ENCODE data around the gene ANKRD13D. TPM values are rescaled to one million over a fixed set of nuclear protein-coding genes. Genes with fewer than 3 reads are reported as not detected.

The ANKRD13D gene
- polyA plus RNA-seq, 1 experiment, result 14.4 TPM

DNA sequence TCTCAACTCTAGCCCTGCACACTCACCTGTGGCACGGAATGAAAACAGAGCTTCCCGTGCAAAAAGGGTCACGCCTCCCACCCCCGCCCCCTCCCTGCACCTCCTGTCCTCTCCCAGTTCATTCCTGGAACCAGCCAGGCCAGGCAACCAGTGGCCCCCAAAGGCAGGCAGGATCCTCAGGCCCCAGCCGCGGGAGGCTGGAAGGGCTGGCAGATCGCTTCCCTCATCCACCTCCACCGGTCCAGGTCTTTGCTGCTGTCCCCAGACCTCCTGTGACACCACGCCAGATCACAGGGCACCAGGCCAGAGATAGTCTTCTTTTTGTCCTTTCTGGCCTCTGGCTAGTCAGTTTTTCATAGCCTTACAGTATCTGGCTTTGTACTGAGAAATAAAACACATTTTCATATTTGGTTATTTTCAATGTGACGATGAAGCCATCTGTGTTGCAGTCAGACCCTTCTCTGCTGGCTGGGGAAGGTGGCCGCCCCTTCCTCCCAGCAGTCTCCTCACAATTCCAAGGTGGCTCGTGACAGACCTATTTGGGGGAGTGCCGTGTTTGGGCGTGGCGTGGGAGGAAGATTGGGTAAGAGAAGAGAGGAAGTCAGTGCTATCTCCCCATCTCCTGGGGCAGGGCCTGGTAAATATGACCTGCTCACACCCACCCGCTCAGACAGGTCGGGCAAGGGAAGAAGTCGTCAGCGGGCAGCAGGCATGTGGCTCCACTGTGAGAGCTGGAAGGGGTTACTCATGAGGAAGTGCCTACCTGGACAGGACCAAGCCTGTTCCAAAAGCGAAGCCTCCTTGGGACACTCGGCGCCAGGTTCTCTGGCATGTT is 23.3 kb downstream of the ANKRD13D start:
- Histone ChIP-seq H3K27ac (ENCODE audit: low read depth, low read length) (no peak overlapping the region), H3K4me3 (ENCODE audit: low read depth, low read length) (no peak overlapping the region), H3K27me3 (ENCODE audit: control insufficient read depth, insufficient read depth, low read length) (no peaks in the 10 kb centered on the region), H3K9me3 (ENCODE audit: control insufficient read depth, insufficient read depth, low read length) (no peaks in the 10 kb centered on the region)
- no peak for DNase-seq (ENCODE audit: low read depth, low spot score)
- TF ChIP-seq, protein P1, sequence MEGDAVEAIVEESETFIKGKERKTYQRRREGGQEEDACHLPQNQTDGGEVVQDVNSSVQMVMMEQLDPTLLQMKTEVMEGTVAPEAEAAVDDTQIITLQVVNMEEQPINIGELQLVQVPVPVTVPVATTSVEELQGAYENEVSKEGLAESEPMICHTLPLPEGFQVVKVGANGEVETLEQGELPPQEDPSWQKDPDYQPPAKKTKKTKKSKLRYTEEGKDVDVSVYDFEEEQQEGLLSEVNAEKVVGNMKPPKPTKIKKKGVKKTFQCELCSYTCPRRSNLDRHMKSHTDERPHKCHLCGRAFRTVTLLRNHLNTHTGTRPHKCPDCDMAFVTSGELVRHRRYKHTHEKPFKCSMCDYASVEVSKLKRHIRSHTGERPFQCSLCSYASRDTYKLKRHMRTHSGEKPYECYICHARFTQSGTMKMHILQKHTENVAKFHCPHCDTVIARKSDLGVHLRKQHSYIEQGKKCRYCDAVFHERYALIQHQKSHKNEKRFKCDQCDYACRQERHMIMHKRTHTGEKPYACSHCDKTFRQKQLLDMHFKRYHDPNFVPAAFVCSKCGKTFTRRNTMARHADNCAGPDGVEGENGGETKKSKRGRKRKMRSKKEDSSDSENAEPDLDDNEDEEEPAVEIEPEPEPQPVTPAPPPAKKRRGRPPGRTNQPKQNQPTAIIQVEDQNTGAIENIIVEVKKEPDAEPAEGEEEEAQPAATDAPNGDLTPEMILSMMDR (IDR thresholded peaks at IDR 0.05; ENCODE audit: low read depth, low read length), result no peak
- CTCF ChIA-PET, result interaction anchor here (3.6 kb wide), 1 partner anchor 50 kb away, joined by 17 read pairs; no protein-coding TSS in a partner anchor
- POLR2A ChIA-PET, result no interaction called here

DNA sequence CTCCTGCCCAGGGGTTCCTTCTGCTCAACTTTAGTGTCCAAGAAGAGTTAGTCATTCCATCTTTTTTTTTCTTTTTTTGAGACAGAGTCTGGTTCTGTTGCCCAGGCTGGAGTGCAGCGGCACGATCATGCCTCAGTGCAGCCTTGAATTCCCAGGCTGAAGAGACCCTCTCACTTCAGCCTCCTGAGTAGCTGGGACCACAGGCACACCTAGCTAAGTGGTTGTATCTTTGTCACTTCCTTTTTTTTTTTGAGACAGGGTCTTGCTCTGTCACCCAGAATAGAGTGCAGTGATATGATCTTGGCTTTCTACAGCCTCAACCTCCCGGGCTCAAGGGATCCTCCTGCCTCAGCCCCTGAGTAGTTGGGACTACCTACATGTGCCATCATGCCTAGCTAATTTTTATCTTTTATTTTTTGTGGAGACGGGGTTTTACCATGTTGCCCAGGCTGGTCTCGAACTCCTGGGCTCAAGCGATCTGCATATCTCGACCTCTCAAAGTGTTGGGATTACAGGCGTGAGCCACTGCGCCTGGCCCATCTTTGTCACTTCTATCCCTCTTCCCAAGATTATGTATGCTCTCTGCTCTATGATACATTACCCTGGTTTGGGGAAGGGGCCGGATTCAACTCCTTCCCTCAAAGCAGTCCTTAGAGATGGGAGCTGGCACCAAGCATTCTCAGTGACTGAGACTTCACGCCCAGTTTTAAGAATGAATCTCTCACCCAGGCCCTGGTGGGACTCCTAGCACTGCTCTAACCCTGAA is 24.2 kb downstream of the ANKRD13D start:
- CTCF ChIA-PET, result interaction anchor here (3.6 kb wide), 1 partner anchor 51 kb away, joined by 17 read pairs; no protein-coding TSS in a partner anchor
- Histone ChIP-seq H3K27ac (ENCODE audit: low read depth, low read length) (no peak overlapping the region), H3K4me3 (ENCODE audit: low read depth, low read length) (no peak overlapping the region), H3K9me3 (ENCODE audit: control insufficient read depth, insufficient read depth, low read length) (no peaks in the 10 kb centered on the region; the same call in 1 of the 2 replicates), H3K27me3 (ENCODE audit: control insufficient read depth, insufficient read depth, low read length) (no peaks in the 10 kb centered on the region)
- TF ChIP-seq, protein P1 (IDR thresholded peaks at IDR 0.05; ENCODE audit: low read depth, low read length), result no peak
- POLR2A ChIA-PET, result interaction anchor here (1.2 kb wide), 1 partner anchor 11 kb away, joined by 3 read pairs; the partner anchor contains the start of gene SSH3
- no peak for DNase-seq (ENCODE audit: low read depth, low spot score)

DNA sequence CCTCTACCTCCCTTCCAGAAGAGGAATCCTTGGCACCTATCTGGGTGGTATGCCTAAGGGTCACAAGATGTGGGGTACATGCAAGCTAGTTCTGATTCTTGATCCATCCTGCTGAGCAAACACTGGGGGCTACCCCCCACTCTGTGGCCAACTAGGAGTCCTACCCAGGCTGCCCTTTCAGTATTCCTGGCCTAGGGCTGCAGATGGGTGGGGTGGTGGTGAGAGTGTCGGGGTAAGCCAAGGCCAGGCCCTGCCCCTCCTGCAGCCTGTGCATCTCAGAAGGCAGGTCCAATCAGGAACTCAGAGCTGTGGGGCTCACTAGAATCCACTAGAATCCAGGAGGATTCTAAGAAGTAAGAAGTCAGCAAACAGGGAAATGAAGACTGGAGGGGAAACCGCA is 25.1 kb downstream of the ANKRD13D start:
- DNase-seq (ENCODE audit: low read depth, low spot score), result no peak
- Histone ChIP-seq H3K27ac (ENCODE audit: low read depth, low read length) (no peak overlapping the region), H3K9me3 (ENCODE audit: control insufficient read depth, insufficient read depth, low read length) (no peaks in the 10 kb centered on the region; the same call in 1 of the 2 replicates), H3K4me3 (ENCODE audit: low read depth, low read length) (no peak overlapping the region), H3K27me3 (ENCODE audit: control insufficient read depth, insufficient read depth, low read length) (no peaks in the 10 kb centered on the region)
- TF ChIP-seq, protein P1 (IDR thresholded peaks at IDR 0.05; ENCODE audit: low read depth, low read length), result no peak
- ChIA-PET CTCF (interaction anchor here (0.6 to 3.6 kb wide), 2 partner anchors 47 to 52 kb away, joined by 3 to 17 read pairs; no protein-coding TSS in a partner anchor), POLR2A (interaction anchor here (0.6 to 1.2 kb wide), 2 partner anchors 11 to 145 kb away, joined by 3 read pairs; partner anchors contain the start of gene SSH3)

DNA sequence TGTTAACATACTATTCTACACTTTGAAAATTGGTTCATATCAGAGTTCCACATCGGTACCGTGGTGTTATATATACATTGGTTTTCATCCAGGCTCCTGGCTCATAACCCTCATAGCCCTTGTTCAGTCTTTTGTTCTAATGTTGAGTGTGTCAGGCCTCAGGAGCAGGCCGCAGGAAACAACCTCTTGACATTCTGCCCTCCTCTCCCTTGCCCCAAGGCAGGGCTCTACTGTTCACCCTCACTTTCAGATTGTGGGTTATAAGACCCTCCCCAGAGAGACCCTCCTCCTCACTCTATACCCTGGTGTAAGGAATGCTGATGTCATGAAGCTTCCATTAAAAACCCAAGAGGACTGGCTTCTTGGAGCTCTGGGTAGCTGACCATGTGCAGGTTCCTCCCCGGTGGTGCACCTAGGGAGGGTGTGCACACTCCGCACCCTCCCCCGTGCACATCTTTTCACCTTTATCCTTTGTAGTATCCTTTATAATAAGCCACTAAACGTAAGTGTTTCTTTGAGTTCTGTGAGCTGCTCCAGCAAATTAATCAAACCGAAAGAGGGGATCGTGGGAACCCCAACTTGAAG is 26.3 kb downstream of the ANKRD13D start:
- TF ChIP-seq, protein P1 (IDR thresholded peaks at IDR 0.05; ENCODE audit: low read depth, low read length), result no peak
- H3K27me3 ChIP-seq (ENCODE audit: control insufficient read depth, insufficient read depth, low read length), result no peaks in the 10 kb centered on the region
- H3K27ac ChIP-seq (ENCODE audit: low read depth, low read length), result no peak overlapping the region
- DNase-seq (ENCODE audit: low read depth, low spot score), result no peak
- POLR2A ChIA-PET, result no interaction called here
- H3K4me3 ChIP-seq (ENCODE audit: low read depth, low read length), result no peak overlapping the region
- CTCF ChIA-PET, result interaction anchor here (0.8 to 3.6 kb wide), 3 partner anchors 53 to 67 kb away, joined by 3 to 17 read pairs (median 4); no protein-coding TSS in a partner anchor
- no peaks in the 10 kb centered on the region; the same call in 1 of the 2 replicates for H3K9me3 ChIP-seq (ENCODE audit: control insufficient read depth, insufficient read depth, low read length)

Measured in AG04450 (cell line).